Measurements from ENCODE around the gene PARD3B. TPM values are rescaled to one million over a fixed set of nuclear protein-coding genes. Genes with fewer than 3 reads are reported as not detected.

Gene PARD3B
- total and polyA plus RNA-seq, 2 of the 13 experiments (the other 11 are each of a cell fraction or from before 2014, with no cell fraction given), result 0.71 to 2.3 TPM

DNA sequence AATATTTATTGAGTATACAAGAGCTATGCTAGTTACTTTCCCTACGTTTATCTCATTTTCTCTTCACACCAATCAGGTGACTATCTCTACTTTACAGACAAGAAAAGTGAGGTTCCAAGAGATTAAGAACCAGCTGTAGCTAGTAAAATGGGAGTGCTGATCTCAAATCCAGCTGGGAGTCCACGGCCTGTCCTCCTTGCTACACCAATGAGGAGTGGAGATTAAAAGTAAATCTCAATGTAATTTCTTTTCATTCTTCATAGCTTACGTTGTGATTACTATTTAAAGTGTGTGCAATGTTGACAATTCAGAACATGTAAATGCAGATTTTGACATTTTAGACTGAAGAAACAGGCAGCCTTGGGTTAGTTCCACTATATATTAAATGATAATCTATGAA lies 1083.1 kb downstream of the PARD3B start:
- 5% methylated on average over 3 of the region's 3 CpGs for WGBS (ENCODE audit: low lambda C conversion rate)
- FAIRE-seq (no peak), DNase-seq (ENCODE audit: low spot score) (no peak), ATAC-seq (no peak)
- ChIA-PET POLR2A (no interaction called here), CTCF (ENCODE audit: low intra/inter-chr PET ratio, low total read pairs) (no interaction called here)
- intact Hi-C loops (cut with micrococcal nuclease; ENCODE audit: unreplicated experiment) (no loop called here), in situ Hi-C loops (cut with HindIII; ENCODE audit: extremely low pct_ligation_motif_present, low pct_unique_long_range_greater_than_20kb) (no loop called here)
- no peak overlapping the region for H3K4me2 ChIP-seq (ENCODE audit: low read depth, low read length)
- H3K4me3 ChIP-seq (replicated peaks in 1 of 3; ENCODE audit: insufficient read depth in 1 of 3, low read depth in 2 of 3, low read length in 3 of 3), result no peak overlapping the region
- BruUV-seq (replicated peaks), result no TSS peak
- H3K4me1 ChIP-seq (ENCODE audit: insufficient read depth, low read length), result no peaks in the 10 kb centered on the region
- no peaks in the 10 kb centered on the region for H3K36me3 ChIP-seq (replicated peaks in 1 of 2; ENCODE audit: control insufficient read depth in 1 of 2, insufficient read depth in 2 of 2, low read length in 2 of 2)
- no peak overlapping the region for H3K27ac ChIP-seq (ENCODE audit: extremely low read length, insufficient read depth, low read length)
- no peak for TF ChIP-seq CCDC6 (CRISPR knock-in tag; IDR thresholded peaks at IDR 0.05)
- TF ChIP-seq HIVEP1 (CRISPR knock-in tag; IDR thresholded peaks at IDR 0.05), result no peak
- TF ChIP-seq, protein P1, sequence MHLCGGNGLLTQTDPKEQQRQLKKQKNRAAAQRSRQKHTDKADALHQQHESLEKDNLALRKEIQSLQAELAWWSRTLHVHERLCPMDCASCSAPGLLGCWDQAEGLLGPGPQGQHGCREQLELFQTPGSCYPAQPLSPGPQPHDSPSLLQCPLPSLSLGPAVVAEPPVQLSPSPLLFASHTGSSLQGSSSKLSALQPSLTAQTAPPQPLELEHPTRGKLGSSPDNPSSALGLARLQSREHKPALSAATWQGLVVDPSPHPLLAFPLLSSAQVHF (CRISPR knock-in tag; IDR thresholded peaks at IDR 0.05), result no peak
- TF ChIP-seq FOXM1 (CRISPR knock-in tag; IDR thresholded peaks at IDR 0.05), result no peak
- TF ChIP-seq, protein P2, sequence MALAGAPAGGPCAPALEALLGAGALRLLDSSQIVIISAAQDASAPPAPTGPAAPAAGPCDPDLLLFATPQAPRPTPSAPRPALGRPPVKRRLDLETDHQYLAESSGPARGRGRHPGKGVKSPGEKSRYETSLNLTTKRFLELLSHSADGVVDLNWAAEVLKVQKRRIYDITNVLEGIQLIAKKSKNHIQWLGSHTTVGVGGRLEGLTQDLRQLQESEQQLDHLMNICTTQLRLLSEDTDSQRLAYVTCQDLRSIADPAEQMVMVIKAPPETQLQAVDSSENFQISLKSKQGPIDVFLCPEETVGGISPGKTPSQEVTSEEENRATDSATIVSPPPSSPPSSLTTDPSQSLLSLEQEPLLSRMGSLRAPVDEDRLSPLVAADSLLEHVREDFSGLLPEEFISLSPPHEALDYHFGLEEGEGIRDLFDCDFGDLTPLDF (CRISPR knock-in tag; IDR thresholded peaks at IDR 0.05), result no peak
- no peaks in the 10 kb centered on the region for H3K27me3 ChIP-seq (ENCODE audit: control insufficient read depth in 1 of 2, insufficient read depth in 2 of 2, low read length in 2 of 2)
- H4K20me1 ChIP-seq (ENCODE audit: insufficient read depth, low read length), result no peaks in the 10 kb centered on the region
- H3K9ac ChIP-seq (ENCODE audit: insufficient read depth, low read depth, low read length), result no peak overlapping the region
- H2AFZ ChIP-seq (ENCODE audit: low read length), result no peak overlapping the region
- no peaks in the 10 kb centered on the region for H3K9me3 ChIP-seq (ENCODE audit: low read length)
- no peaks in the 10 kb centered on the region for H3K79me2 ChIP-seq (ENCODE audit: insufficient read depth, low read length)

DNA sequence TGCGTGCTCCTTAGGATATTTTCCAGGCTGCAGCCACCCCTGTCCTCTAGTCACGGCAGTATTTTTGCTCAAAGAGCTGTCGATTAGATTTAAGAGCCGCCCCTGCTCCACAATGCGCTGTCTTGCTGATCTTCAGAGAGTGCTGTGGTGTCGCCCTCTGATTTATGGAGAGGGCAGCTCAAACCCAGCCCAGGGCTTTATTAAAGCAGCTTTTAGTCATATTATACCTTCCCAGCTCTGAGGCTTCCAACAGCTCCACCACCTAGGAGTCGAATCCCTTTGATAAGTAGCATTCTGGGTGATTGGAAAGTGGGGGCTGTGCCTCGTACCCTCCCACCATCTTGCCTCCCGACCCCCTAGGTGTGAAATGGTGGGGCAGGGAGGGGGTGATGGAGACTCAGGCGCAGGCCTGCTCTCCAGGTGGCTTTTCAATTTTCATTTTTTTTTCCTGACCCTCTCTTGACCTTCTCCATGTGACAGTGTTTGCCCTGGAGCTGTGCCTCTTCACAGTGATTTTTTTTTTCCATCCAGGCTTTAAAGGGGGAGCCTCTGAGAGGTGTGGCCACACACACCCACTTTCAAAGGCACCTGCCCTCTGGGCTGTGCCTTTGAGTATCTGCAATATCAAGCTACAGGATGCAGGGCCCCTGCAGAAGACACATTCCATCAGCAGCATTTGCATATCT lies 1084.0 kb downstream of the PARD3B start:
- ATAC-seq (no peak), DNase-seq (ENCODE audit: low spot score) (no peak), FAIRE-seq (no peak)
- H3K4me1 ChIP-seq (ENCODE audit: insufficient read depth, low read length), result no peaks in the 10 kb centered on the region
- ChIA-PET POLR2A (no interaction called here), CTCF (ENCODE audit: low intra/inter-chr PET ratio, low total read pairs) (no interaction called here)
- H3K9me3 ChIP-seq (ENCODE audit: low read length), result no peaks in the 10 kb centered on the region
- H3K9ac ChIP-seq (ENCODE audit: insufficient read depth, low read depth, low read length), result no peak overlapping the region
- in situ Hi-C loops (cut with HindIII; ENCODE audit: extremely low pct_ligation_motif_present, low pct_unique_long_range_greater_than_20kb), result no loop called here
- no peaks in the 10 kb centered on the region for H3K36me3 ChIP-seq (replicated peaks in 1 of 2; ENCODE audit: control insufficient read depth in 1 of 2, insufficient read depth in 2 of 2, low read length in 2 of 2)
- TF ChIP-seq MED8 (CRISPR knock-in tag; IDR thresholded peaks at IDR 0.05; ENCODE audit: insufficient replicate concordance), result no peak
- no peak for TF ChIP-seq NFATC3 (CRISPR knock-in tag; IDR thresholded peaks at IDR 0.05)
- no peak overlapping the region for H3K4me2 ChIP-seq (ENCODE audit: low read depth, low read length)
- WGBS (ENCODE audit: low lambda C conversion rate), result 36% methylated on average over 10 of the region's 10 CpGs
- BruUV-seq (replicated peaks), result no TSS peak
- H3K27ac ChIP-seq (ENCODE audit: extremely low read length, insufficient read depth, low read length), result no peak overlapping the region
- no peak overlapping the region for H3K4me3 ChIP-seq (replicated peaks in 1 of 3; ENCODE audit: insufficient read depth in 1 of 3, low read depth in 2 of 3, low read length in 3 of 3)
- no peak overlapping the region for H2AFZ ChIP-seq (ENCODE audit: low read length)
- no peaks in the 10 kb centered on the region for H3K27me3 ChIP-seq (ENCODE audit: control insufficient read depth in 1 of 2, insufficient read depth in 2 of 2, low read length in 2 of 2)
- H4K20me1 ChIP-seq (ENCODE audit: insufficient read depth, low read length), result no peaks in the 10 kb centered on the region
- H3K79me2 ChIP-seq (ENCODE audit: insufficient read depth, low read length), result no peaks in the 10 kb centered on the region
- intact Hi-C loops (cut with micrococcal nuclease; ENCODE audit: unreplicated experiment), result no loop called here

Data from HepG2 (cell line).